ENCODE results near the gene GPR39. TPM values are rescaled to one million over a fixed set of nuclear protein-coding genes. Genes with fewer than 3 reads are reported as not detected.
"Not testable (repeated sequence)": the region's sequence is repeated elsewhere in the genome, so short reads cannot be mapped to it uniquely, and the experiment has no call there.

Gene GPR39
- total and polyA plus RNA-seq, 10 donors: 0.05 TPM; not detected in 9

DNA sequence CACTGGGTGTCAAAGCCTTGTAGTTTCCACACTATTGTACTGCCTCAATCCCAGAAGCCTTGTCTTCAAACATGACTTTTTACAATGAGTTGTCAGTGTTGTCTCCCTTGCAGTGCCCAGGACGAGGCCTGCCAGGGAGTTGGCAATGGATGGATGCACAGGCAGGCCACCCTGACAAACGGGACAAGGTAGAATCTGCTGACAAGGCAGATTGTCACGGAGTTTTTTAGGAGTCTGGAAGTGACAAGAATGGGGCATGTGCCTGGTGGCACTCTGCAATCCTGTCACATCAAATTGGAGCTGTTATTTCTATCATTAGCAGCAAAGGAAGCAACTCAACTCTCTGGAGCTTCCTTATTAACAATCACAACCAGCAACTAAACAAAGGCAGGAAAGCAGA lies 25.2 kb upstream of the GPR39 start:
- WGBS, 5 donors: 55 to 75% (median 63%) methylated on average over 2 to 3 of the region's 3 CpGs
- TF ChIP-seq, protein P1, sequence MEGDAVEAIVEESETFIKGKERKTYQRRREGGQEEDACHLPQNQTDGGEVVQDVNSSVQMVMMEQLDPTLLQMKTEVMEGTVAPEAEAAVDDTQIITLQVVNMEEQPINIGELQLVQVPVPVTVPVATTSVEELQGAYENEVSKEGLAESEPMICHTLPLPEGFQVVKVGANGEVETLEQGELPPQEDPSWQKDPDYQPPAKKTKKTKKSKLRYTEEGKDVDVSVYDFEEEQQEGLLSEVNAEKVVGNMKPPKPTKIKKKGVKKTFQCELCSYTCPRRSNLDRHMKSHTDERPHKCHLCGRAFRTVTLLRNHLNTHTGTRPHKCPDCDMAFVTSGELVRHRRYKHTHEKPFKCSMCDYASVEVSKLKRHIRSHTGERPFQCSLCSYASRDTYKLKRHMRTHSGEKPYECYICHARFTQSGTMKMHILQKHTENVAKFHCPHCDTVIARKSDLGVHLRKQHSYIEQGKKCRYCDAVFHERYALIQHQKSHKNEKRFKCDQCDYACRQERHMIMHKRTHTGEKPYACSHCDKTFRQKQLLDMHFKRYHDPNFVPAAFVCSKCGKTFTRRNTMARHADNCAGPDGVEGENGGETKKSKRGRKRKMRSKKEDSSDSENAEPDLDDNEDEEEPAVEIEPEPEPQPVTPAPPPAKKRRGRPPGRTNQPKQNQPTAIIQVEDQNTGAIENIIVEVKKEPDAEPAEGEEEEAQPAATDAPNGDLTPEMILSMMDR (IDR thresholded peaks at IDR 0.05 in 8 of 11, conservative IDR thresholded peaks at IDR 0.05 in 3 of 11): no peak

DNA sequence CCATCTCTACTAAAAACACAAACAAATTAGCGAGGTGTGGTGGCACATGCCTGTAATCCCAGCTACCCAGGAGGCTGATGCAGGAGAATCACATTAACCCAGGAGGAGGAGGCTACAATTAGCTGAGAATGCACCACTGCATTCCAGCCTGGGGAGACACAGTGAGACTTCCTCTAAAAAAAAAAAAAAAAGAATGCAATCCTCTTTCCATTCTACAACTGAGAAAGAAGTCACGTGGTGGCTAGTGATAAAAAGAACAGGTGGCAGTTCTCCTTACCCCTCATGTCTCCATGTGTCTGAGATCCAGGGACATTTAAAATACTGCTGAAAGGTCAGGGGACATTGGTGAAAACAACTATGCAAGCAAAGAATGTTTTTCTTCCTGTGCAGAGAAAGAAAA lies 24.4 kb upstream of the GPR39 start:
- intact Hi-C loops (cut with DNase I; ENCODE audit: low total_unique reads): no loop called here
- H3K9me3 ChIP-seq: peaks cover 0 to 7% (median 0%) of the 10 kb centered on the region in 8 donors
- 12 to 55% (median 46%) methylated on average over 2 of the region's 2 CpGs for WGBS, 5 donors
- no peaks in the 10 kb centered on the region for H3K4me1 ChIP-seq
- H3K4me3 ChIP-seq: no peak overlapping the region
- H3K27me3 ChIP-seq (replicated peaks in 1 of 7): no peaks in the 10 kb centered on the region
- H3K36me3 ChIP-seq: no peaks in the 10 kb centered on the region
- no peak for TF ChIP-seq POLR2A (IDR thresholded peaks at IDR 0.05)
- TF ChIP-seq POLR2AphosphoS5 (IDR thresholded peaks at IDR 0.05): no peak
- TF ChIP-seq, protein P1 (IDR thresholded peaks at IDR 0.05 in 8 of 11, conservative IDR thresholded peaks at IDR 0.05 in 3 of 11): no peak
- no peak overlapping the region for H3K27ac ChIP-seq
- DNase-seq: no peak

More for the DNA sequence above, 25.2 kb upstream of the GPR39 start:
- intact Hi-C loops (cut with DNase I; ENCODE audit: low total_unique reads): no loop called here
- Histone ChIP-seq H3K4me1 (no peaks in the 10 kb centered on the region), H3K27ac (peak overlapping the region in 1 of 8 donors; percentile 15), H3K36me3 (no peaks in the 10 kb centered on the region), H3K9me3 (peaks cover 0 to 7% (median 0%) of the 10 kb centered on the region in 8 donors), H3K27me3 (replicated peaks in 1 of 7) (no peaks in the 10 kb centered on the region), H3K4me3 (no peak overlapping the region)
- DNase-seq: no peak

DNA sequence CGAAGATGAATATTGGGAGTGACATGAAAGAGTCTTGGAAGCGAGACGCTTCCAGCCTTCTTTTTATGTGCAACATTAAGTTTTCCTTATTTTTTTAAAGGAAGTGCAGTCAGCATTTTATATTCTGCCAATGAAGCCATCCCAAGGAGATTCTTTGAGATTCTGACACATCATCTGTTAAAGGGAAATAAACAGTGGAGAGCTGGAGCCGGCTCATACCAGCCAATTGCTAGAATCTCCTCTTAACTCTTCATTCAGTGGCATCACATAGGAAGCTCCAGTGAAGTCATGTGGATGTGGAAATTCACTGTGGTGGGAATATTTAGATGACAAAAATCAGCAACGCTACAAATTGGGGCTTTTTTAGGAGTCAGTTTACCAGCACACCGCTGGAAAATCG lies 23.7 kb upstream of the GPR39 start:
- DNase-seq: no peak
- H3K4me1 ChIP-seq: no peaks in the 10 kb centered on the region
- intact Hi-C loops (cut with DNase I; ENCODE audit: low total_unique reads): no loop called here
- H3K27ac ChIP-seq: no peak overlapping the region
- no peaks in the 10 kb centered on the region for H3K27me3 ChIP-seq (replicated peaks in 1 of 7)
- WGBS, 5 donors: 79 to 88% (median 87%) methylated on average over 7 of the region's 7 CpGs
- H3K9me3 ChIP-seq: peaks cover 0 to 7% (median 0%) of the 10 kb centered on the region in 8 donors
- no peaks in the 10 kb centered on the region for H3K36me3 ChIP-seq
- H3K4me3 ChIP-seq: no peak overlapping the region
- no peak for TF ChIP-seq POLR2AphosphoS5 (IDR thresholded peaks at IDR 0.05)
- TF ChIP-seq, protein P1 (IDR thresholded peaks at IDR 0.05 in 8 of 11, conservative IDR thresholded peaks at IDR 0.05 in 3 of 11): no peak
- TF ChIP-seq POLR2A (IDR thresholded peaks at IDR 0.05): no peak

DNA sequence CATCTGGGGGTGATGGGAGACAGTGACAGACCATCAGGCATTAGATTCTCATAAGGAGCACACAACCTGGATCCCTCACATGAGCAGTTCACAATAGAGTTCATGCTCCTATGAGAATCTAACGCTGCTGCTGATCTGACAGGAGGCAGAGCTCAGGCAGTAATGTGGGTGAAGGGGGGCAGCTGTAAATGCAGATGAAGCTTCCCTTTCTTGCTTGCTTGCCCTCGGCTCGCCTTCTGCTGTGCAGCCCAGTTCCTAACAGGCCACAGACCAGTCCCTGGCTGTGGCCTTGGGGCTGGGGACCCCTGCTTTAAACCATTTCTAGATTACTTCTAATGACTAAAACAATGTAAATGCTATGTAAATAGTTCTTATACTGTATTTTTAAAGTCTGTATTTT lies 19.6 kb upstream of the GPR39 start:
- H3K27me3 ChIP-seq (replicated peaks in 1 of 7); H3K4me3 ChIP-seq; H3K36me3 ChIP-seq; H3K4me1 ChIP-seq; intact Hi-C loops (cut with DNase I; ENCODE audit: low total_unique reads); H3K9me3 ChIP-seq; H3K27ac ChIP-seq; DNase-seq: not testable (repeated sequence)
- 56 to 68% (median 61%) methylated on average over 3 of the region's 3 CpGs for WGBS, 5 donors

Data from spleen (tissue), 11 donors.